GM19467 (cell line): ENCODE data around the gene SIK3.
"Not testable (repeated sequence)": the region's sequence is repeated elsewhere in the genome, so short reads cannot be mapped to it uniquely, and the experiment has no call there.

Experiments
- ATAC-seq: cut with Tn5 transposase; IDR thresholded peaks from one replicate; pipeline ENCODE4 v1.9.1; 2021; ENCODE audit warnings: mild to moderate bottlenecking, moderate library complexity; ENCODE audit not compliant: unreplicated experiment

Gene SIK3

GRCh38 chr11:117050121-117050520, 48.1 kb downstream of the SIK3 start:
- ATAC-seq, result not testable (repeated sequence)

DNA sequence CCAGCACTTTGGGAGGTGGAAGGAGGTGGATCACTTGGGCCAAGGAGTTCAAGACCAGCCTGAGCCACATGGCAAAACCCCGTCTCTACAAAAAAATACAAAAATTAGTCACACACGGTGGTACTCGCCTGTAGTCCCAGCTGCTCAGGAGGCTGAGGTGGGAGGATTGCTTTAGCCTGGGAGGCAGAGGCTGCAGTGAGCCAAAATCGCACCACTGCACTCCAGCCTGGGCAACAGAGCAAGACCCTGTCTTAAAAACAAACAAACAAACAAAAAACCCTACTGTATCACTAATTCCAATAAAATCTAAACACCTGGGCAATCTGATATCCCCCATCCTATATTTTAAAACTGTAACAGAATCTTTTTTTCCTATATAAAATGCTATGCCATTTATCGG, 51.6 kb downstream of the SIK3 start:
- ATAC-seq, result not testable (repeated sequence)

DNA sequence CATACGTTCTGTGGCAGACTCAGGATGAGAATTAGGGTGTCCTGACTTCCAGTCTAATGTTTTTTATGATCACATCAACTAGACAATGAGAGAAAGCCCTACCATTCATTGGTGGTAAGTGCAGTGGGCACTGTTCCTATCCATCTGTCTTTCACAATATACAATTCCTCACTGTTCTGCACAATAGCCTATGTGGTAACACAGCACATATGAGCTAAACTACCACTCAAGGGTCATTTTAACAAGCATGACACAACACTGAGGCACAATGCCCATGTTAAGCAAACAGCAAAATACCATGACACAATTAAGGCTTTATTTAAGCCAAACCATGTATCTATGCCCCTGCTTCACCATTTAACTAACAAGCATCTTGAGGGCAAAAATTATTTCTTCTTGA, 52.3 kb downstream of the SIK3 start:
- ATAC-seq, result no peak

DNA sequence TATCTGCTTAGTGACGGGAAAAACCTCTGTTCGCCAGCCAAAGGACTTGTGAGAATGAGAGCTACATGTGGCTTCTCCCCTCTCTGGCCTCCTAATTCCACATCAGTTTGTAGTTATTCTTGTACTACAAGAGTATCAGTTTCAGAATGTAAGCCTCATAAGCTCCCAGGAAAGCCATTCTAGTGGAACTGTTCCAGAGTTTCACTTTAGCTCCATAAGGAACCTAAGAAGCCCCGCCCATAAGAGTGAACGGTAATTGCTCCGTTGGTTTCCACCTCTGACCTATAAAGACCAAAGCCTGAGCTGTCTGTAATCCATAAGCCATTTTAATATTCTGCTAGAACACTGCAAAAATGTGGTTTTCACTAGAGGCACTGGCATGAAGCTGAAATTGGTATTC, 53.0 kb downstream of the SIK3 start:
- no peak for ATAC-seq

DNA sequence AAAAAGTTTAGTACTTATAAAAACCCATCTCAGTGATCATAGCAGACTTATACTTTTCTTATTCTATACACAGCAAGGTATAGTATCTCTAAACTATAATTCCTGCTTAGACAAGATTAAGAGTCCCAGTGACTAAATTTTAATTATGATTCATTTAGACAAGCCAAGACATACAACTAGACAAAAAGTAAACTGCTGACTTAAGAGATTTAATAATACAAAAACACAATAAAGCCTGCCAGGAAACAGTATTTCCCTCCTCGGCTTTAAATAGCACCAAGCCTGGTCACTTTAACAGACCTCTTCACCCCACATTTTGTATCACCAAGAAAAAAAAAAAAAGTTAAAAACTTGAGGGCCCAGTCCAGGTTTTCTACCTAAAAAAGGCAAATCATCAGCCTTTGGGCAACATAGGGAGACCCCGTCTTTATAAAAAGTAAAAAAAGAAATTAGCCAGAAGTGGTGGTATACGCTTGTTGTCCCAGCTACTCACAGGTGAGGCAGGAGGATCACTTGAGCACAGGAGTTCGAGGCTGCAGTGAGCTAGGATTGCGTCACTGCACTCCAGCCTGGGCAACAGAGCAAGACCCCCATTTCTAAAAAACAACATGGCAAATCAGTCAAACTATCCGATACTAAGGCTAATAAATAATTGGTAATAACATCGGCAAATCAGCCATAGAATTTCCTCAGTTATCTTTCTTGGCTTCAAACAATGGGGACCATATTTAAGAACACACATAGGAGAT, 53.8 kb downstream of the SIK3 start:
- no peak for ATAC-seq

GRCh38 chr11:117042689-117043088, 55.5 kb downstream of the SIK3 start:
- no peak for ATAC-seq

GRCh38 chr11:117039900-117040299, 58.3 kb downstream of the SIK3 start:
- no peak for ATAC-seq

DNA sequence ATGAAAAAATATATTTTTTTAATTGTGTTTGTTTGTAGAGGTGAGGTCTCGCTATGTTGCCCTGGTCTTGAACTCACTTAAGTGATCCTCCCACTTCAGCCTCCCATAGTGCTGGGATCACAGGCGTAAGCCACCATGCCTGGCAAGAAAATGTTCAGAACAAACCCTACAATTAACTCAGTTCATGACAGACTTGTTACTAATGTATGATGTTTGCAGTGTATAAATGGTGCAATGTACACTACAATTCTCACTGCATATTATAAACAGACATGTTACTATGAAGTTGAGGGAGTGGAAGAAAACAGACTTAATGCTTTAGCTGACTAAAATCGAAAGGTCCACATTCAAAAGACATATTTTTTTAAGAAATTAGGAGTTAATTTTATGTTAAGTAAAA, 59.0 kb downstream of the SIK3 start:
- no peak for ATAC-seq

GRCh38 chr11:117037975-117038350, 60.3 kb downstream of the SIK3 start:
- ATAC-seq, result no peak

GRCh38 chr11:117037279-117037974, 60.8 kb downstream of the SIK3 start:
- no peak for ATAC-seq

DNA sequence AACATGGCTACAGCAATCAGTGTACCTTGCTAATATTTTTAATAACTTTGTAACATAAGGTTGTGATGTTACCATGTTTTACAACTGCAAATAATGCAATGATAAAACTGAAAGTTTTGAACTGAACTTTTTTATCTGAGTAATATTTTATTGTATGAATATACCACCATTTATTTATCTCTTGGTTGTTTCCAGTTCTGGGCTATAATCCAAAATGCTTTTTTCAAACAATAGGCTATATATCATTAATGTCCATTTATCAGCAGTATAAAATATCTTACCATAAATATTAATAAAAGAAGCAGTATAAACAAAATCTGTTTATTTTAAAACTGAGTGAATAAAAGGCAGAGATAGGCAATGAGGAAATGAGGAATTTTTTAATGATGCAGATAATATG, 63.3 kb downstream of the SIK3 start:
- ATAC-seq, result no peak

- no peak for ATAC-seq
Measured at GRCh38 chr11:117026593-117027330, 71.5 kb downstream of the SIK3 start.

- not testable (repeated sequence) for ATAC-seq
Measured at GRCh38 chr11:117023707-117024106, 74.5 kb downstream of the SIK3 start.

DNA sequence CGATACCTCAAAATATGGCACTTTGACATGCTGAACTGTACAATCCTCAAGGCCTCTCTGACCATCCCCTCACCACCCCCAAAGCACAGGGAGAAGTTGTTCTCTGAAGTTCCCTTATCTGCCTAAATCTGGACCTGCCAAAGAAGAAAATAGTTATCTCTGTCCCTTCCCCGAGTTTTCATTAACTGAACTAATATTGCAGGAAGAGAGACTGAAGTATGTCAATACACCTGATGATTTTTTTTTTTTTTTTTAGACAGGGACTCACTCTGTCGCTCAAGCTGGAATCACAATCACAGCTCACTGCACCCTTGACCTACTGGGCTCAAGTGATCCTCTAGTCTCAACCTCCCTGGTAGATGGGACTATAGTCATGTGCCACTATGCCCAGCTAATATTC, 75.0 kb downstream of the SIK3 start:
- no peak for ATAC-seq

DNA sequence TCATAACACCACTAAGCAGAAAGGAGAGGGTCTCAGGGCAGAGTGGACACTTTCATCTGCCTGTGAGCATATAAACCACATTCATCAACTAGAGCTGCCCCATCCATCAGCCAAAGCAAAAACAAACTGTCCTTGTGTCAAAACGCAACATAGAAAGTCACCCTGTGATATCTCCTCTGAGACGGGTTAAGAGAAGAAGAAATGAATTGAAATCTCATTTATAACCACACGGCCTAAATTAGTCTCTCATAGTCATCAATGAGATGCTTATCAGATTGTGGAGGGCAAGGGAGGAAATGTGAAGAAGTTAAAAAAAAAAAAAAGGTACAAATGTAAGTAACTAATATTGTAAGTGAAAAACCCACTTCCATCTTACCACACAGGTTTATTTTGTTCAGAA, 75.7 kb downstream of the SIK3 start:
- ATAC-seq, result no peak

DNA sequence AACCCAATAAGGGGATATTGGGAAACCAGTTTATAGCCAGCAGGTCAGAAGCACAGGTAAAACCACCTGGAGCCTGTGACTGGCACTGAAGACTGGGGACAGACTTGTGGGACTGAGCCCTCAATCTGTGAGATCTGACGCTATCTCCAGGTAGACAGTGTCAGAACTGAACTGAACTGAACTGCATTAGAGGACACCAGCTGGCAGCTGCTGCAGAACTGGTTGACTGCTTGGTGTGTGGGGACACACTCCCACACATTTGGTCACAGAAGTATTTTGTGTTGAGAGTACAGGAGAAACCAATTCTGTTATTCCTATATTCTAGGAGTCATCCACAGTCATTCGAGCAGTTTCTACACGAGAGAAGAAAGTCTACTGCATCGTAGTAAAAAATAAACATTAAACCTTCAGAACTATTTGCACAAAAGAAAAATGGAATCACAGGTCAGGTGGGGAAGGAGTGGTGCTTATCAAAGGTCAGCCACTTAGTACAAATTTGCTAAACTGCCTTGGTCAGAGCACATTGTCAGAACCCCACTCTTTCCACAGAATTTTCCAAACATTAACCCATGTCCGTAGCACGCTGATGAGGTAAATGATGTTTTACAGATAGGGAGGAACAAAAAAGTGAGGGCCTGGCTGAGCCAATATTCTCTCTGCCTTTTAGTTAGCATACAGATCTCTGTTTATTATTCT, 77.2 kb downstream of the SIK3 start:
- no peak for ATAC-seq

DNA sequence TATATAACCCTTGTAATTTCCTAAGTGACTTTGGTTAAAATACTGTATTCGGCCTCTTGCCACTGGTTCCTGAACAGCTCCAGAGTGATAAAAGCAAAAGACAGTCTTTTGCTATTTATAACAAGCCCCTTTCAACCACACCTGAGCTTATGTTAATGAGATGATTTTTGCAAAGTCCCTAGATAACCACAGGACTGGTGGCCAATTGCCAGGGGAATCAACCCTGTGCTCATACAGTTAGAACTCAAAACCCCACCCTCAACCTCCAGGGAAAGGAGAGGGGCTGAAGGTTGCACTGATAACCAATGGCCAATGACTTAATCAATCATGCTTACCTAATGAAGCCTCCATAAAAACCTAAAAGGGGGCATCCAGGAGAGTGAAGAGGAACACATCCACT, 77.9 kb downstream of the SIK3 start:
- no peak for ATAC-seq

- no peak for ATAC-seq
Measured at GRCh38 chr11:117019871-117020270, 78.4 kb downstream of the SIK3 start.

- no peak for ATAC-seq
Measured at GRCh38 chr11:117017456-117017855, 80.8 kb downstream of the SIK3 start.

GRCh38 chr11:117016747-117017146, 81.5 kb downstream of the SIK3 start:
- no peak for ATAC-seq

DNA sequence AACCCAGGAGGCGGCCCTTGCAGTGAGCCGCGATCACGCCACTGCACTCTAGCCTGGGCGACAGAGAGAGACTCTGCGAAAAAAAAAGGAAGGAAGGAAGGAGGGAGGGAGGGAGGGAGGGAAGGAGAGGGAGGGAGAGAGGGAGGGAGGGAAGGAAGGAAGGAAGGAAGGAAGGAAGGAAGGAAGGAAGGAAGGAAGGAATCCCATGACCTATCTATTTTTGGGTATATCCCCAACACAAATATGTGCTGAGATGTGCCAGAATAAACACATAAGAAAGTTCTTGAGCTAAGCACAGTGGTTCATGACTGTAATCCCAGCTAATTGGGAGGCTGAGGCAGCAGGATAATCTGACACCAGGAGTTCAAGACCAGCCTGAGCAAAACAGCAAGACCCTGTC, 82.0 kb downstream of the SIK3 start:
- no peak for ATAC-seq
